Measurements from ENCODE around the gene AMBRA1.

Gene AMBRA1

DNA sequence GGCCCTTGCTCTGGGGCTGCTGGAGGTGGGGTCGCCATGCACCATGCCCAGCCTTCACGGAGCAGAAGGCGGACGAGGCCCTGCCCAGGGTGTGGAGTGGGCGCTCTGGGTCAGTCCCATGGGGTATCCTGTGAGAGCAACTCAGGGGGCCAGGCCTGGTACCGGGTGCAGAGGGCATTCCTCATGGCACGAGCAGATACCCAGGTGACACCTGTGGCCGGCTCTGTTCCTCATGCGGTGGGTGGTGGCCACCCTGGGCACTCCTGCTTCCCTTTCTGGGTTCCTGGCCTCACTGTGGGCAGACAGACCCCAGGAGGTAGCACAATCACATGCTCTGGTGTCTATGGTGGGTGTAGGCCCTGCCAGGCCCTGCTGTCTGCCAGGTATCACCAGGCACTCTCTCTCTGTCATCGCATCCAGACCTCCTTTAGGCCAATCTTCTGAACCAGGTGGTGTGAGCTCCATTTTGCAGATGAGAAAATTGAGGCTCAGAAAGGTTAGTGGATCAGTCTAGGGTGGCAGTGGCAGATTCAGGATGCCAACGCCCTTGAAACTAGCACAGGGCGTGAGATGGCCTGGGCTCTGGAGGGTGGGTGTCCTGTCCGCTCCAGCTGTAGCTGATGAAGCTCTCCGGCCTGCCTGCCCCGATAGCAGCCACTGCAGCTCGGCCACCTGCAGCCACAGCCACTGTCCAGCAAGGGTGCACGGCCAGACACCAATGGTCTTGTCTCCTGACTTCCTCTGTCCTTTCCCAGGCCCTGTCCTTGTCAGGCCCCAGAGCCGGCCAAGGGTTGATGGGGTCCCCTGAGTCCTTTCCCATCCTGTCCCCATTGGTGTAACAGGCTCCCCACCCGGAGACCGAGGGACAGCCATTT, 231.4 kb downstream of the AMBRA1 start:
- no peak for DNase-seq

GRCh38 chr11:46361283-46362155, 232.3 kb downstream of the AMBRA1 start:
- peak; percentile 18 for DNase-seq

GRCh38 chr11:46360878-46361277, 232.9 kb downstream of the AMBRA1 start:
- DNase-seq = no peak

DNA sequence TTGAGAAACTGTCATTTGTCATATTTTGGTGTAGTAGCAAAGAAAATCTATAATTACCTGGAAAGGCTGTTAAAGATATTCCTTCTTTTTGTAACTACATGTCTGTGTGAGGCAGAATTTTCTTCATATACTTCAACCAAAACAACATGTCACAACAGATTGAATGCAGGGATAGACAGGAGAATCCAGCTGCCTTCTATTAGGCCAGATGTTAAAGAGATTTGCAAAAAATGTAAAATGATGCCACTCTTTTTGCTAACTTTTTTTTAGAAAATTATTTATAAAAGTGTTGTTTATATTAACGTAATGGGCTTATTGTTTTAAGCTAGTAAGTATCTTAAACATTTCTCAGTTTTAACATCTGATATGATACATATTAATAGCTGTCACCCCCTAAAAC, 233.9 kb downstream of the AMBRA1 start:
- no peak for DNase-seq

DNA sequence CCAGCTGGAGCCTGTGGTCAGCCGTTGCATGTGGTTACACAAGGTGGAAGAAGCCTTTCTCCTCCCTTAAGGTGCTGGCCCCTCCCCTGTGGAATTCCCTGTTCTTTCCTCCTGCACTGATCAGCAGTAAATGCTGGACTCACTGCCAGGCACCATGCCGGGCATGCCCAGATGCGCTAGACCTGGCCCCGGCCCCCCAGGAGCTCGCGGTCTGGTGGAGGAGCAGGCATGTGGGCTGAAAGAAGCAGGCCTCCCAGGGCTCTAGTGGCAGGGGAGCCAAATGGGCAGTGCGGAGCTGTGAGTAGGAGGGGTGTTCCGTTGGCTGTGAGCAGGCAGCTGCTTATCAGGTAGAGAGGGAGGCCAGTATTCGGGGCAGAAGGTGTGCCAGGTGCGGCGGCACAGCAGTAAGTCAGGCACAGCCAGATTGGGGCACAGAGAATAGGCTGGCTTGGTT, 236.3 kb downstream of the AMBRA1 start:
- DNase-seq = no peak

GRCh38 chr11:46356924-46357482, 236.8 kb downstream of the AMBRA1 start:
- DNase-seq = no peak

GRCh38 chr11:46353698-46354097, 240.1 kb downstream of the AMBRA1 start:
- DNase-seq = no peak

DNA sequence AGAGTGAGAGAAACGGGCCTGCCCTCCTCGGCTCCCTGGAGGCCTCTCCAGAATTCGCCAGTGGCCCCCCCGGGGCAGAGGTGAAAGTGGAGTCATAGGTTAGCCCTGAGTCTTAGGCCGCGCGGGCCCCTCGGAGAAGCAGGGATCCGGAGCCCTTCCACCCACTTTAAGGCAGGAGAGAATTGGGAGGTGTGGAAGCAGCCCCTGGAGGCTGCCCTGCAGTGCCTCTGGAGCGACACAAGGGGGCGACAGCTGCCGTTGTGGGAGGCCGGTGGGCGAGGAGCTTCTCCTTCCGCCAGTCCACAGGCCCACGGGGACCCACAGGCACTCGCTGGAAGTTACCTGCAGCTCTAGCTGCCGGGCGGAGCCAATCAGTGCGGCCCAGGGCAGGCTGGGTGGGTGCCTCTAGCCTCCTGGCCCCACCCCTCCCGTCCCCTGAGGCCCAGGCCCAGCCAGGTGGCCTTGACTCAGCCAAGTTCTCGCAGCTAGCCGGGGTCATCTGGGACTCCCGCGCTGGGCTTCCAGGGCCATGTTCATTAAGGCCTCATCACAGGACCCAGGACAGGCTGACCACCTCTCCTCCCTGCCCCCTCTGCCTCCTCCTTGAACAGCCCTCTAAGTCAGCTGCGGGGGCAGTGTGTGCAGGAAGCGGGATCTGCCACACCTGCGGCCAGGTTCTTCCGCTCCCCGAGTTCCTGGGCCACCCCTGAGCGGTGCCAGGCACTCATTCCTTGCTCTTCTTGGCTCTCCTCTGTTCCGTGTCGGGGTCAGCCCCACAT, 241.6 kb downstream of the AMBRA1 start:
- no peak for DNase-seq

DNA sequence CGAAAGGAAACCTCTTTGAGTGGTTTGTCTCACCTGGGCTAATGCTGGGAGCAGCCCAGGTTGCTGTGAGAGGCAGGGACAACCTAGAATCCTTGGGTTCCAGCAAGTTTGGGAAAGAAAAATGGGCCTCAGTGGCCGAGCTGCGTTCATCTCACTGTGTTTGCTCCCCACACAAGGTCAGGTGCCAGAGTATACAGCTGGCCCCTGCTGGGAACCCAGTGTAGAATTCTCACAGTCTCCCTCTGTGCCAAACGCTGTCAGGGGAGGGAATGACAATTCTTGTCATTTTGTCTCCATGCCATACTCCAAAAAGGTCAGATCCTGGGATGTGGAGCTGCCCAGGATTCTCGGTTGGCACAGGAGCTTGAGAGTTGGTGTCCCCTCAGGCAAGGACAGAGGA, 242.2 kb downstream of the AMBRA1 start:
- DNase-seq = no peak

- DNase-seq = no peak
These were observed 242.7 kb downstream of the AMBRA1 start for GRCh38 chr11:46351148-46351547.

GRCh38 chr11:46350695-46351094, 243.1 kb downstream of the AMBRA1 start:
- no peak for DNase-seq

GRCh38 chr11:46348566-46349401, 245.0 kb downstream of the AMBRA1 start:
- DNase-seq = no peak

DNA sequence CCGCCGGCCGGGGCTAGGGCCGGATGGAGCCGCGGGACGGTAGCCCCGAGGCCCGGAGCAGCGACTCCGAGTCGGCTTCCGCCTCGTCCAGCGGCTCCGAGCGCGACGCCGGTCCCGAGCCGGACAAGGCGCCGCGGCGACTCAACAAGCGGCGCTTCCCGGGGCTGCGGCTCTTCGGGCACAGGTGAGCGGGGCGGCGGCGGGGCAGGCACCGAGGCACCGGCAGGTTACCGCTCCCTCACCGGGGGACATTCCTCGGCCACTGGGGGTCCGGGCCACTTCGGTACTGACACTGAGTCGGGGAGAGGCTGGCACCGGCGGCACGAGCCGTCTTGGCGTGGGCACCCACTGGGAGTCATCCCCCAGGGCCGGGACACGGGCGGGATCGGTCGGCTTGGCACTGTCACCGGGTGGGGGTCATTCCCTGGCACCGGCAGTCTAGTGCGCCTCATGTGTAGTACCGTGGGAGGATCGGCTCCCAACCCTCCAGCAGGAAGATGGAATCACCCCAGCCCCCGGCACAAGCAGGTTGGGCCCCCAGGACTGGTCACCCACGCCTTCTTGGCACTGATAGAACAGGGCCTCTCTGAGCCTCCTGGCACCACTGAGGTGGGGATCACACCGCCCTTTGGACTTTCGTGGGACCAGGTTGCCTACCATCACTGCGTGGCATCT, 246.0 kb downstream of the AMBRA1 start:
- no peak for DNase-seq

DNA sequence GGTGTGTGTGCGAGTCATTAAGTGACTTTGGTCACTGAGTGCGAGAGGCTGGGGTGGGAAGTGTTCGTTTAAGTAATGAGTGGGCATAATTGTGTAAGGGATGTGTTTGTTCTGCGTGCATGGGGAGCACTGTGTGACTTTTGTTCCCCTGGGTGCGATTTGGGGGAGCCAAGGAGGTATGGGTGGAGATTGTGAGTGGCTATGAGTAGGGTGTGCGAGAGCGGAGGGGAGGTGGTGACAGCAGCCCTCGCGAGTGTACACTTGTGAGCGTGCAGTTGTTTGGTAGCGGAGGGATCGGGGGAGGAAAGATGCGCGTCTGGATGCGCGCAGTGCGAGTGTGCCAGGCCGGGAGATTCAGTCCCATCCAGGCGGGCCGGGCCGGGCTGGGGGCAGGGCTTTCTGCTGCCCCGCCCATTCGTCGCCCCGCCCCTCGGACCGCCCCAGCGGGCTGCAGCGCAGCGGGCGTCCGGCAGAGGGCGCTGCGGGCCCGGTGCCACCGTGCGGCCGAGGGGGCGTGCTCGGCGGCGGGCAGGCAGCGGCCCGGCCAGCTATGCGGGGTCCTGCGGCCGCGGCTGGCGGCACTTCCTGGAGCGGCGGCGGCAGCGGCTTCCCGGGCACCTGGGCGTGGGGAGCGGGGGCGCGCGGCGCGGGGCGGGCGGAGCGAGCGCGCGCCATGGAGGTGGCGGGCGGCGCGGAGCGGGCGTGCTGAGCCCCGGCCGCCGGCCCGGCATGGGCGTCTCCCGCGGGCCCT, 246.8 kb downstream of the AMBRA1 start, which contains the start of gene DGKZ:
Gene DGKZ (plus strand): TSS at position 578 of the 751 bp plus-strand sequence. CDS start 197 bp downstream, outside the sequence.
- no peak for DNase-seq
